T-helper 2 cell (primary cell): ENCODE measurements around the gene NPAP1.
"Not testable (repeated sequence)": the region's sequence is repeated elsewhere in the genome, so short reads cannot be mapped to it uniquely, and the experiment has no call there.

Source experiments
- DNase-seq, 5 experiments: peaks; one replicate each; pipeline versions ENCODE4 v3.0.0 to v3.0.0-alpha.2; 2012 to 2022
- total RNA-seq, 2 donors: gene quantifications; one replicate each; lab custom pipeline; 2026; lab: John Stamatoyannopoulos, UW

The NPAP1 gene
- total RNA-seq = 0 to 0.62 reads per million in 2 donors

- DNase-seq = no peak
Observed at GRCh38 chr15:24675332-24676144, at the start of gene NPAP1. TSS of gene NPAP1 (plus strand) at chr15:24675775. CDS start at chr15:24675868, 93 bp downstream.

DNA sequence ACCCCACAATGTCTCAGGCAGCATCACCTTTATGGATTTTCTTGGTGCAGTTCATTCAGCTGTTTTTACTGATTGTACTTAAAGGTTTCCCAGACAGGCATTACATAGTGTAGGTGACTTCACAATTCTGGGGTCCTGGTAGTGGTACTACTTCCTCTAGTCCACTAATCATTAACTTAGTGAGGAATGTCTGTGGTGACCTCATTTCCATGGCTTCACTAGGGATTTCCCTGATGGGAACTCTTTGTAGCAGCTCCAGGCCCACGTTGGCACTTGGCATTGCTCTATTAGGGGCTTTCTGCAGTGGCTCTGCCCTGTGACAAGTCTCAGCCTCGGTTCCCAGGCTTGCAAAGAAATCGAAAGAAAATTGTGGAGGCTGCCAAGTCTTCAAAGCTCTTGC is 48.1 kb upstream of the NPAP1 start:
- DNase-seq = no peak

DNA sequence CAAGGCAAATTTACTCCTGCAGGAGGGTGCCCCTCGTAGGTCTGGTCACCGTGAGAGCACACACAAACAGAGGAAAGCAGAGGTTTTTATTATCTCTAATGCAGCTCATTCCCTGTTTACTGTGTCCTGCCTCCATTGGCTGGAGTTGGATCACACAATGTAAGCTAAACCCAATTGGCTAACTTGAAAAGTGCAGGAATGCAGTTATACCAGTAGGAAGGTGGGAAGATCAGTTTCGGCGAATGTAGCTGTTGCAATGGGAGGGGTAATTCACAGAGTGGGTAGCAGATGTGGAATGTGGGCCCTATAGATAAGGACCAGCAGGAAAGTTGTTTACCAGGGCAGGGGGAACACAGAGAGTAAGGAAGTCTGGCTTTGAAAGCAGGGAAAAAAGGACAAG is 42.5 kb upstream of the NPAP1 start:
- no peak for DNase-seq

GRCh38 chr15:24639412-24639811 is 36.2 kb upstream of the NPAP1 start:
- DNase-seq = not testable (repeated sequence)

GRCh38 chr15:24645627-24646026 is 29.9 kb upstream of the NPAP1 start:
- no peak for DNase-seq

DNA sequence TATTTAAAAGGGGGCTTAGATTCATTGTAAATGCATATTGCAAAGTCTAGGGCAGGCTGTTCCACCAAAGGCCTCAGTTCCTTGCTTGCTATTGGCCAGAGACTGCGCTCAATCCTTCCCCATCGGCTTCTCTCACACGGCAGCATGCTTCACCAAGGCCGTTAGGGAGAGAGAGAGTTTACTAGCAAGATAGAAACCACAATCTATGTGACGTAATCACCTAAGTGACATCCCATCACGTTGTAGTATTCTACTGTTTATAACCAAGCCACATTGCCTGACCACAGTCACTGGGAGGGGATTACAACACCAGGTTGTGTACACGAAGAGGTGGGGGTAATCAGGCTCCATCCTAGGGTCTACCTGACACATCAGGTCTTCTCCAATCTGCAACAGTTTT is 16.0 kb upstream of the NPAP1 start:
- no peak for DNase-seq

DNA sequence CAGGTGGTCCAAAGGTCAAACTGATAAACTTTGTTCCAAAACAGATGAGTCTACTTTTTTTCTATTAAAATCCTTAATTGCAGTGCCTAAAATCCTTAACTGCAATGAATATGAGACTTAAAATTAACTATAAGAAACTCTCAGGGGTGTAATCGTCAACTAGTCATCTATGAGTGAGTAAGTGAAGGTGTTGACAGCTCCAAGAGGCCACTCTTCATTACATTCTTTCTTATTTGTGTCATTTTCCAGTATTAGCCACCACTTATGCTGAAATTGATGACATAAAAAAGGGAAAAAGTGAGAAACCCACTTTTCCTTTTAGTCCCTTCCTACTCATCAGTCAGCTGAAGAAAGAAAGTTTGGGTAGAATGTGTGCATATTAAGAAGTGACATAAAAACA is 12.6 kb upstream of the NPAP1 start:
- DNase-seq = no peak

GRCh38 chr15:24676431-24676830 is 856 bp downstream of the NPAP1 start:
- DNase-seq = no peak

DNA sequence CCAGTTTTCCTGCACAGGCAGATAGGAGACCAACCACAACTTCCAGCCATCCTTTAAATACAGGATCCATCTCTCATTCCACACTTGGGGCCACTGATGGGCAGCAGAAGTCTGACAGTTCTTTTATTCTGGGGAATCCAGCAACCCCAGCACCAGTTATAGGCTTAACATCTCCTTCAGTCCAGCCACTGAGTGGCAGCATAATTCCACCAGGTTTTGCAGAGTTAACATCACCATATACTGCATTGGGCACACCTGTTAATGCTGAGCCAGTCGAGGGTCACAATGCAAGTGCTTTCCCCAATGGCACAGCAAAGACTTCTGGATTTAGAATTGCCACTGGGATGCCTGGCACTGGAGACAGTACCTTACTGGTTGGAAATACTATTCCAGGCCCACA is 2.9 kb downstream of the NPAP1 start:
- peak in 1 of 5 experiments; percentile 1 for DNase-seq

DNA sequence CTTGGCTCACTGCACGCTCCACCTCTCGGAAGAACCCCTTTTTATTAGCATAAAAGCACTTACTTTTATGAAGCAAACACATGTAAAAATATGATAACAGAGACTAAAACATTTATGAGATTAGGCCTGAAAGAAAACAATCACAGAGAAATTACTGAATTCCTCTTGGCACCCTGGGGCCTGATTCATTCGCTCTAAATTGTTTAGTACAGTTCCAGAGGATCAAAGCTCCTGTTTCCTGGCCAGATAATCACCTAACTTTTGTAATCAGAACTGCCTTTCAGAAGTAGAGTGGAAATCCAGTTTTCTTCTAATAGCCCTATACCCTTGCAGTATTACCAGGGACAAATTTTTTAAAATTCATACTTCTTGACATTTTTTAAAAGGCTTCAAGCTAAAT is 6.4 kb downstream of the NPAP1 start:
- DNase-seq = no peak

DNA sequence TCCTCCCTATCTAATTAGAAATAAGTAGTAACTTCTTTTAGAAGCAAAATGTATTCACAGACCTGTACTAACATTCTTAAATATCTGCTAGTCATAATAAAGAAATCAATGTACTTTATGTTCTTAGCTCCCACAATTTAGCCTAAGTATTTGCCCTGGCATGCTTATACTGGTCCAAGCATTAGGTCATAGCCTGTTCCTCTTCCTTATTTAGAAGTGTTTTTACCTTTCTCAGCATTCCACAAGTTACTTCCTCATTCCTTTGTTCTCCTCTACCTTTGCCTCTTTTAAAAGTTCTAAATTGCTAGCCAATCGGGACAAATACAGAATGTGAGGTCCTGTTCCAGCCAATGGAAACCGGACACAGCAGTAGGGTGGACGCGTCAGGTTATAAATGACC is 7.3 kb downstream of the NPAP1 start:
- DNase-seq = not testable (repeated sequence)

DNA sequence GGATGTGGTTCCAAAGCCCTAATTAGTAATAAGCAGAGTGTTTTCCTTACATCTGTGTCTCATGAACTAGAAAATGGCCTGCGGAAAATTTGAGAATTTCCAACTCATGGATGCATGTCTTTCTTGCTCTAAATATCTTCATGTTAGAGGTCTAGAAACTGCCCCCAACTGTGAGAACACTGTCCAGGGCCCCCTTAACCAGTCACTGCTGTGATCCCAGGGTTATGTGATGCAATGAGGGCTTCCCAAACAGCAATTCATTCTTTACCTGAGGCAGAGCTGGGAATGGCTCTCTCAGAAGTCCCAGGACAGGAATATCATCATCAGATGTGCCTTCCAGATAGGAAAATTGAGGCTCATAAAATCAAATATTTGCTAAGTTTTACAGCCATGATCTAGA is 8.2 kb downstream of the NPAP1 start:
- no peak for DNase-seq

DNA sequence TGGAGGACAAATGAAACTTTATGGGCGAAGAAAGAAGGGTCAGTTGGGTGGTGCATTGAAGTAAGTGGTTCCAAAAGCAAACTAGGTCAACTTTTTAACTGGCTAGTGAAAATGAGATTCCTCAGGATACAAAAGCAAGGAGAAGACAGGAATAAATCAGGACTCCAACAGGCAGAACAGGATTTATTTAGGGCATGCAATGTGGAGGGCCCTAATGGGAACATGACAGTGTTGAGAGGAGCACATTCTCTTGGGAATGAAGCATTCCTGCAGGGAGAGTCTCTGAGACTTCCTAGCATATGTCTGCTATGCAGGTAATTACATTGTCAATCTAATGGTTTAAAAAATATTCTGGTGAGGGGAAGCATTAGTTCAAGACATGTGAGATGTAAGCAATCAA is 8.7 kb downstream of the NPAP1 start:
- DNase-seq = no peak

- DNase-seq = no peak
Observed at GRCh38 chr15:24696201-24696600, 20.6 kb downstream of the NPAP1 start.

DNA sequence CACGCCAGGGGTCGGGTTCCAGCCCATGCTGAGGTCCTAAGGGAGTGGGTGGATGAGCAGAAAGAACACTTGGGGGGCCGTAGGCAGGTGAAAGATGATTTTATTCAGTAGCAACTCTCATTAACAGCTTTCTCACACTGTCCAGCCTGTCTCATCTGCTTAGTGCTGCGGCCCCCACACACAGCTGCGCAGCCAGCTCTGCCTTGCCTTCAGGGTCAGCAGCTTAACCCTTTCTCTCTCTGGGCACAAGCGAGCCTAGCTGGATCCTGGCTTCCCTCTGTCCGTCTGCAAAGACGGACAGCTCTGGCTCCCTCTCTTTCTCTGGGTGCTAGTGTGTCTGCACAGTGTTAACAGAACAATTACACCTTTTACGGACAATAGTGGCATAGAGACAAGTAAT is 21.3 kb downstream of the NPAP1 start:
- no peak for DNase-seq

- no peak for DNase-seq
Observed at GRCh38 chr15:24718289-24719082, 42.9 kb downstream of the NPAP1 start.

- no peak for DNase-seq
Observed at GRCh38 chr15:24729760-24730159, 54.2 kb downstream of the NPAP1 start.
